Mammary epithelial cell (primary cell): ENCODE data around the gene PRR30.

Source experiments
- EZH2 ChIP-seq: IDR thresholded peaks from 2 replicates; pipeline ENCODE4 v1.6.1; 2012; ENCODE audit warnings: low read length, inconsistent platforms, borderline replicate concordance
- TF ChIP-seq, protein P1 (sequence below), 2 donors: IDR thresholded peaks in 1 of 2; conservative IDR thresholded peaks in 1 of 2; 2 replicates each; pipeline ENCODE4 v1.5.1; 2011 to 2012; ENCODE audit warnings: inconsistent platforms in 2 of 2, low read length in 2 of 2, mild to moderate bottlenecking in 2 of 2, control low read depth in 1 of 2, low read depth in 1 of 2; ENCODE audit not compliant: insufficient read depth in 1 of 2; ENCODE audit errors: extremely low read depth in 1 of 2

GRCh38 chr2:27150639-27151230 lies 11.5 kb upstream of the PRR30 start:
- TF ChIP-seq, protein P1, sequence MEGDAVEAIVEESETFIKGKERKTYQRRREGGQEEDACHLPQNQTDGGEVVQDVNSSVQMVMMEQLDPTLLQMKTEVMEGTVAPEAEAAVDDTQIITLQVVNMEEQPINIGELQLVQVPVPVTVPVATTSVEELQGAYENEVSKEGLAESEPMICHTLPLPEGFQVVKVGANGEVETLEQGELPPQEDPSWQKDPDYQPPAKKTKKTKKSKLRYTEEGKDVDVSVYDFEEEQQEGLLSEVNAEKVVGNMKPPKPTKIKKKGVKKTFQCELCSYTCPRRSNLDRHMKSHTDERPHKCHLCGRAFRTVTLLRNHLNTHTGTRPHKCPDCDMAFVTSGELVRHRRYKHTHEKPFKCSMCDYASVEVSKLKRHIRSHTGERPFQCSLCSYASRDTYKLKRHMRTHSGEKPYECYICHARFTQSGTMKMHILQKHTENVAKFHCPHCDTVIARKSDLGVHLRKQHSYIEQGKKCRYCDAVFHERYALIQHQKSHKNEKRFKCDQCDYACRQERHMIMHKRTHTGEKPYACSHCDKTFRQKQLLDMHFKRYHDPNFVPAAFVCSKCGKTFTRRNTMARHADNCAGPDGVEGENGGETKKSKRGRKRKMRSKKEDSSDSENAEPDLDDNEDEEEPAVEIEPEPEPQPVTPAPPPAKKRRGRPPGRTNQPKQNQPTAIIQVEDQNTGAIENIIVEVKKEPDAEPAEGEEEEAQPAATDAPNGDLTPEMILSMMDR (conservative IDR thresholded peaks at IDR 0.05 in 1 of 2, IDR thresholded peaks at IDR 0.05 in 1 of 2; ENCODE audit: extremely low read depth in 1 of 2, insufficient read depth in 1 of 2, low read depth in 1 of 2, low read length in 2 of 2) = no peak
- no peak for TF ChIP-seq EZH2
